Mesenchymal stem cell (in vitro differentiated cells and primary cell): ENCODE measurements around the gene P4HA3. TPM values are rescaled to one million over a fixed set of nuclear protein-coding genes. Genes with fewer than 3 reads are reported as not detected.

Experiments
- small RNA-seq: library from polyadenylated mRNA; stranded (forward); fragments of <200 nt; extraction: miRNeasy Mini kit (QIAGEN cat#:217004); gene quantifications from one replicate; pipeline ENCODE3, GENCODE V24; 2013; ENCODE audit warnings: low read depth

The P4HA3 gene

Small RNA genes within 50 kb of the gene (small RNA-seq; reads per million reads assigned to genes)
- gene RF00409, result not detected
